Fibroblast of lung (primary cell): Measurements from ENCODE around the gene DNM1L.

Source experiments
- CTCF ChIP-seq, 2 donors: IDR thresholded peaks in 1 of 2; conservative IDR thresholded peaks in 1 of 2; 1 replicate in 1 of 2; 2 replicates in 1 of 2; pipeline ENCODE4 v1.5.1; 2011 to 2012; ENCODE audit warnings: low read length in 2 of 2, control low read depth in 1 of 2, inconsistent platforms in 1 of 2, low read depth in 1 of 2, mild to moderate bottlenecking in 1 of 2
- EZH2 ChIP-seq: IDR thresholded peaks from 2 replicates; pipeline ENCODE4 v1.5.1; 2012; ENCODE audit warnings: low read length, control low read depth, mild to moderate bottlenecking; ENCODE audit errors: missing control alignments

- no peak for TF ChIP-seq CTCF (conservative IDR thresholded peaks at IDR 0.05 in 1 of 2, IDR thresholded peaks at IDR 0.05 in 1 of 2; ENCODE audit: low read depth in 1 of 2, low read length in 2 of 2)
- no peak for TF ChIP-seq EZH2
Measured at GRCh38 chr12:32714772-32715171, 35.7 kb downstream of the DNM1L start.
